GM12878 (cell line): ENCODE measurements around the gene TTYH3. TPM values are rescaled to one million over a fixed set of nuclear protein-coding genes. Genes with fewer than 3 reads are reported as not detected.

ENCODE experiments used
- ASH2L ChIP-seq: fragments of 300-600, 200-600 bp; sonication (generic); IDR thresholded peaks from 2 replicates; pipeline ENCODE4 v1.6.1; 2017; ENCODE audit warnings: low read depth, mild to moderate bottlenecking, borderline replicate concordance
- BACH1 ChIP-seq: fragments of 450-650 bp; IDR thresholded peaks from 2 replicates; pipeline ENCODE4 v1.6.1; 2017; ENCODE audit warnings: mild to moderate bottlenecking, borderline replicate concordance
- BHLHE40 ChIP-seq, 2 experiments: fragments of 450-650 bp in 1 of 2; IDR thresholded peaks; 2 replicates each; pipeline ENCODE4 v1.6.1; 2011 to 2017; ENCODE audit warnings: low read depth in 2 of 2, borderline replicate concordance in 1 of 2, improper control_type of control experiment in 1 of 2, low read length in 1 of 2, mild to moderate bottlenecking in 1 of 2
- CEBPB ChIP-seq, 2 experiments: fragments of 150-350 bp in 1 of 2; IDR thresholded peaks; 2 replicates each; pipeline ENCODE4 v1.6.1; 2012 to 2014; ENCODE audit warnings: low read depth in 2 of 2, low read length in 2 of 2, borderline replicate concordance in 1 of 2, inconsistent platforms in 1 of 2
- LARP7 ChIP-seq: fragments of 450-650 bp; IDR thresholded peaks from 2 replicates; pipeline ENCODE4 v1.6.1; 2017; ENCODE audit warnings: mild to moderate bottlenecking
- MYB ChIP-seq: fragments of 150-350 bp; IDR thresholded peaks from 2 replicates; pipeline ENCODE4 v1.6.1; 2014; ENCODE audit warnings: mild to moderate bottlenecking, low read depth, low read length, borderline replicate concordance
- NFXL1 ChIP-seq: fragments of 450-650 bp; IDR thresholded peaks from 2 replicates; pipeline ENCODE4 v1.6.1; 2017; ENCODE audit warnings: antibody characterized with exemption, mild to moderate bottlenecking, borderline replicate concordance
- NR2F1 ChIP-seq: fragments of 450-650 bp; conservative IDR thresholded peaks from 2 replicates; pipeline ENCODE4 v1.6.1; 2017; ENCODE audit warnings: mild to moderate bottlenecking
- PAX5 ChIP-seq: IDR thresholded peaks from 2 replicates; pipeline ENCODE4 v1.6.1; 2011; ENCODE audit warnings: low read depth, low read length, borderline replicate concordance
- PRDM15 ChIP-seq: fragments of 450-650 bp; formaldehyde crosslinking; IDR thresholded peaks from 2 replicates; pipeline ENCODE4 v1.4.0; 2020; ENCODE audit warnings: mild to moderate bottlenecking, moderate library complexity
- SREBF2 ChIP-seq: IDR thresholded peaks from 2 replicates; pipeline ENCODE4 v1.6.1; 2012; ENCODE audit warnings: mild to moderate bottlenecking, low read length
- TAF1 ChIP-seq: IDR thresholded peaks from 2 replicates; pipeline ENCODE4 v1.6.1; 2011; ENCODE audit warnings: mild to moderate bottlenecking, low read depth, low read length, borderline replicate concordance
- TCF3 ChIP-seq: IDR thresholded peaks from 2 replicates; pipeline ENCODE4 v1.6.1; 2012; ENCODE audit warnings: low read depth, mild to moderate bottlenecking, low read length, borderline replicate concordance; ENCODE audit not compliant: insufficient read depth
- ZBTB4 ChIP-seq: fragments of 450-650 bp; formaldehyde crosslinking; IDR thresholded peaks from 2 replicates; pipeline ENCODE4 v1.4.0; 2022; ENCODE audit warnings: mild to moderate bottlenecking, moderate library complexity
- polyA plus RNA-seq, 11 experiments: library from polyadenylated mRNA; depleted of rRNA in 4 of 11; unstranded in 6 of 11; stranded (reverse) in 5 of 11; fragments of >200 nt; fragmentation: Nextera tagmentation in 4 of 11; fragmentation: Illumina TruSeq in 1 of 11; extraction: Ambion mirVana in 4 of 11; extraction: Trizol in 1 of 11; gene quantifications; 1 replicate in 1 of 11; 2 replicates in 10 of 11; pipeline versions ENCODE4 v1.2.1 to v1.2.3, GENCODE V29; 2011 to 2016; ENCODE audit warnings: inconsistent platforms in 2 of 11, missing spikeins in 2 of 11, low read depth in 1 of 11
- total RNA-seq, 4 experiments: library from RNA; depleted of rRNA in 3 of 4; stranded (reverse); fragments of >200 nt in 3 of 4; fragmentation: Illumina TruSeq in 1 of 4; extraction: Trizol in 1 of 4; gene quantifications; 2 replicates each; pipeline versions ENCODE4 v1.2.1 to v1.2.3, GENCODE V29; 2013 to 2021
- TF ChIP-seq, protein P1 (sequence below): IDR thresholded peaks from 2 replicates; pipeline ENCODE4 v1.6.1; 2011; ENCODE audit warnings: borderline replicate concordance, low read depth, mild to moderate bottlenecking, moderate library complexity, low read length; ENCODE audit not compliant: insufficient read depth, poor library complexity, severe bottlenecking
- TF ChIP-seq, protein P2 (sequence below): fragments of 450-650 bp; IDR thresholded peaks from 2 replicates; pipeline ENCODE4 v1.6.1; 2018; ENCODE audit warnings: mild to moderate bottlenecking, low read depth, moderate library complexity; ENCODE audit not compliant: partially characterized antibody

TTYH3 gene
- total and polyA plus RNA-seq, 10 of the 15 experiments (the other 5 are each of a cell fraction or from before 2014, with no cell fraction given) = 0.79 to 71.4 (median 10.5) TPM

DNA sequence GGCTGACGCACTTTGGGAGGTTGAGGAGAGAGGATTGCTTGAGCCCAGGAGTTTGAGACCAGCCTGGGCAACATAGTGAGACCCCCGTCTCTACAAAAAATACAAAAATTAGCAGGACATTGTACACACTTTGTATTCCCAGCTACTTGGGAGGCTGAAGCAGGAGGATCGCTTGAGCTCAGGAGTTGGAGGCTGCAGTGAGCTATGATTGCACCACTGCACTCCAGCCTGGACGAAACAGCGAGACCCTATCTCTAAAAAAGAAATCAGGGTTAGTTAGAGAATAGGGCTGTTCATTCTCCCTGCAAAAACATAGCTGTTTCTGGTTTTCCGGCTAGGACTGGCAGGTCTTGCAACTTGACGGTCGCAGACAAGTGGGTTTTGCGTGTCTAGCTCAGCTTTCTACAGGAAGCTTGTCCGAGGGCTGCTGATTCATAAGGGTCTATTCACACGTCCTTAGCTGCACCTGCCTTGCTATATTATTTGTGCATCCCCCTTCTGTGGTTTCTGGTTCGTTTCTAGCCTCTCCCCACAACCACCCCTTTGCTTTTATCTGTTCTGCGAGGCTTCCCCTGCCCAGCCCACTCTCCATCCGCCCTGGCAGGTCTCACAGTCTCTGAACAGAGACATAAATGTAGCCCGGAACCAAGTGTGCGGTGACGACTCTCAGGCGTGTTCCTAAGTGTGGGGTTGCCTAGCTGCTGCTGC, 66.9 kb downstream of the TTYH3 start (continued):
- no peak for TF ChIP-seq ZBTB4 (CRISPR knock-in tag)
- TF ChIP-seq SREBF2 = no peak
- TF ChIP-seq ASH2L = peak; percentile 35; the same call in 1 of the 2 replicates
- TF ChIP-seq, protein P1, sequence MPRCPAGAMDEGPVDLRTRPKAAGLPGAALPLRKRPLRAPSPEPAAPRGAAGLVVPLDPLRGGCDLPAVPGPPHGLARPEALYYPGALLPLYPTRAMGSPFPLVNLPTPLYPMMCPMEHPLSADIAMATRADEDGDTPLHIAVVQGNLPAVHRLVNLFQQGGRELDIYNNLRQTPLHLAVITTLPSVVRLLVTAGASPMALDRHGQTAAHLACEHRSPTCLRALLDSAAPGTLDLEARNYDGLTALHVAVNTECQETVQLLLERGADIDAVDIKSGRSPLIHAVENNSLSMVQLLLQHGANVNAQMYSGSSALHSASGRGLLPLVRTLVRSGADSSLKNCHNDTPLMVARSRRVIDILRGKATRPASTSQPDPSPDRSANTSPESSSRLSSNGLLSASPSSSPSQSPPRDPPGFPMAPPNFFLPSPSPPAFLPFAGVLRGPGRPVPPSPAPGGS = peak; percentile 80
- peak; percentile 76 for TF ChIP-seq NR2F1
- no peak for TF ChIP-seq PRDM15 (CRISPR knock-in tag)
- TF ChIP-seq CEBPB (IDR thresholded peaks at IDR 0.05; ENCODE audit: borderline replicate concordance in 1 of 2, low read depth in 2 of 2, low read length in 2 of 2) = no peak; a peak in 1 of 4 replicates
- peak; percentile 41; the same call in 1 of the 2 replicates for TF ChIP-seq BACH1
- TF ChIP-seq, protein P2, sequence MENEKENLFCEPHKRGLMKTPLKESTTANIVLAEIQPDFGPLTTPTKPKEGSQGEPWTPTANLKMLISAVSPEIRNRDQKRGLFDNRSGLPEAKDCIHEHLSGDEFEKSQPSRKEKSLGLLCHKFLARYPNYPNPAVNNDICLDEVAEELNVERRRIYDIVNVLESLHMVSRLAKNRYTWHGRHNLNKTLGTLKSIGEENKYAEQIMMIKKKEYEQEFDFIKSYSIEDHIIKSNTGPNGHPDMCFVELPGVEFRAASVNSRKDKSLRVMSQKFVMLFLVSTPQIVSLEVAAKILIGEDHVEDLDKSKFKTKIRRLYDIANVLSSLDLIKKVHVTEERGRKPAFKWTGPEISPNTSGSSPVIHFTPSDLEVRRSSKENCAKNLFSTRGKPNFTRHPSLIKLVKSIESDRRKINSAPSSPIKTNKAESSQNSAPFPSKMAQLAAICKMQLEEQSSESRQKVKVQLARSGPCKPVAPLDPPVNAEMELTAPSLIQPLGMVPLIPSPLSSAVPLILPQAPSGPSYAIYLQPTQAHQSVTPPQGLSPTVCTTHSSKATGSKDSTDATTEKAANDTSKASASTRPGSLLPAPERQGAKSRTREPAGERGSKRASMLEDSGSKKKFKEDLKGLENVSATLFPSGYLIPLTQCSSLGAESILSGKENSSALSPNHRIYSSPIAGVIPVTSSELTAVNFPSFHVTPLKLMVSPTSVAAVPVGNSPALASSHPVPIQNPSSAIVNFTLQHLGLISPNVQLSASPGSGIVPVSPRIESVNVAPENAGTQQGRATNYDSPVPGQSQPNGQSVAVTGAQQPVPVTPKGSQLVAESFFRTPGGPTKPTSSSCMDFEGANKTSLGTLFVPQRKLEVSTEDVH = no peak
- no peak for TF ChIP-seq TAF1
- TF ChIP-seq LARP7 = no peak
- peak; percentile 96; the same call in 1 of the 2 replicates for TF ChIP-seq TCF3
- TF ChIP-seq BHLHE40 (IDR thresholded peaks at IDR 0.05; ENCODE audit: borderline replicate concordance in 1 of 2, low read depth in 2 of 2, low read length in 1 of 2) = peak; percentile 88 to 92
- TF ChIP-seq MYB = no peak
- no peak for TF ChIP-seq NFXL1
- TF ChIP-seq PAX5 = peak; percentile 93
